Small intestine (tissue), 7 donors: ENCODE results near the gene FYB2. TPM values are rescaled to one million over a fixed set of nuclear protein-coding genes. Genes with fewer than 3 reads are reported as not detected.
A peak's percentile ranks its signal among the peaks of the same experiment; 100 is the strongest.

Experiments
- DNase-seq, 2 donors: peaks; one replicate each; pipeline versions ENCODE4 v3.0.0 to v3.0.0-alpha.2; 2013
- FAIRE-seq: peaks from 2 replicates; lab custom pipeline; 2012; peaks lifted over from hg19 to GRCh38; lab: Jason Lieb, UNC
- H3K27ac ChIP-seq, 3 donors: one replicate each; pipeline ENCODE4 v1.5.1; 2013; ENCODE audit warnings: low read length in 2 of 3, mild to moderate bottlenecking in 2 of 3, control low read depth in 1 of 3, inconsistent platforms in 1 of 3, low read depth in 1 of 3, moderate library complexity in 1 of 3
- H3K27me3 ChIP-seq, 3 donors: one replicate each; pipeline ENCODE4 v1.6.1; 2013; ENCODE audit warnings: low read length in 3 of 3, inconsistent platforms in 1 of 3; ENCODE audit not compliant: control insufficient read depth in 3 of 3, insufficient read depth in 3 of 3
- H3K36me3 ChIP-seq, 3 donors: one replicate each; pipeline ENCODE4 v1.6.1; 2013; ENCODE audit warnings: low read length in 3 of 3, inconsistent platforms in 1 of 3, low read depth in 1 of 3, mild to moderate bottlenecking in 1 of 3, moderate library complexity in 1 of 3; ENCODE audit not compliant: control insufficient read depth in 3 of 3, insufficient read depth in 2 of 3
- H3K4me1 ChIP-seq, 3 donors: one replicate each; pipeline ENCODE4 v1.6.1; 2013; ENCODE audit warnings: low read length in 2 of 3, inconsistent platforms in 1 of 3, low read depth in 1 of 3, mild to moderate bottlenecking in 1 of 3, moderate library complexity in 1 of 3; ENCODE audit not compliant: control insufficient read depth in 3 of 3, insufficient read depth in 2 of 3
- H3K4me3 ChIP-seq, 3 donors: one replicate each; pipeline ENCODE4 v1.5.1; 2013; ENCODE audit warnings: low read length in 3 of 3, control low read depth in 1 of 3, inconsistent platforms in 1 of 3, low read depth in 1 of 3, mild to moderate bottlenecking in 1 of 3, moderate library complexity in 1 of 3
- H3K9me3 ChIP-seq, 2 donors: one replicate each; pipeline ENCODE4 v1.6.1; 2013; ENCODE audit warnings: low read depth in 1 of 2, low read length in 1 of 2; ENCODE audit not compliant: control insufficient read depth in 2 of 2, insufficient read depth in 1 of 2
- WGBS, 3 donors: extraction: QIAGEN DNeasy Blood & Tissue Kit; methylation state at CpG; one replicate each; pipeline ENCODE4 v1.1.7; 2013; 5-methylcytosine and 5-hydroxymethylcytosine counted together
- polyA plus RNA-seq, 4 donors: library from polyadenylated mRNA; stranded (reverse) in 3 of 4; unstranded in 1 of 4; fragments of 200-250 nt in 3 of 4; fragments of 120-200 nt in 1 of 4; gene quantifications; one replicate each; pipeline versions ENCODE4 v1.2.1 to v1.2.3, GENCODE V29; 2013
- donor health status: healthy with polysubstance abuse.
- donor health status: control.
- donor health status: control.
- donor health status: Bipolar disorder and iron deficiency.
- donor health status: healthy.

Gene FYB2
- polyA plus RNA-seq, 4 donors = 1.1 to 10.2 (median 1.2) TPM; not detected in 1

DNA sequence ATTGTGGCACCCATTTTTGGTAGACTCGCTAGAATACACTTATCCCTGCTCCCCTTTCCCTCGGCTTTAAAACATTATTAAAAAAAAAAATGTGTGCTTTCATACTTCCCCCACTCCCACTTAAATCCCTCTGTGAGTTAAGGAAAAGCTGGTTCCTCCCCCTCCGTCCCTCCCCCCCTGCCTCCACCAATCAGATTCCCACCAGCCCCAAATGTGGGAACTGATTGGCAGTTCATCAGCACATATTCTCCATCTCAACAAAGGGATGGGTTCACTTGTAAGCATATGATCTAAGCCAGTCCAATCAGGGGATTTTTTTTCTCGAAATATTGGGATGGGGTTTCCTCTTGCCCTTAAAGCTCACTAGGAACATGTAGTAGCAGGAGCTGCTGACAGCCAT is 10.8 kb upstream of the FYB2 start:
- FAIRE-seq = no peak
- DNase-seq = no peak
- WGBS, 3 donors = 85 to 89% (median 86%) methylated on average over 4 of the region's 4 CpGs
- H3K4me3 ChIP-seq = no peak overlapping the region
- no peaks in the 10 kb centered on the region for H3K4me1 ChIP-seq
- no peaks in the 10 kb centered on the region for H3K36me3 ChIP-seq
- H3K27me3 ChIP-seq = peaks cover 0 to 2% (median 0%) of the 10 kb centered on the region in 3 donors
- peaks cover 0 to 2% of the 10 kb centered on the region in 2 donors for H3K9me3 ChIP-seq
- no peak overlapping the region for H3K27ac ChIP-seq

- H3K36me3 ChIP-seq = no peaks in the 10 kb centered on the region
- no peaks in the 10 kb centered on the region for H3K9me3 ChIP-seq
- no peak overlapping the region for H3K27ac ChIP-seq
- no peaks in the 10 kb centered on the region for H3K4me1 ChIP-seq
- no peak for DNase-seq
- no peak overlapping the region for H3K4me3 ChIP-seq
- H3K27me3 ChIP-seq = peaks cover 0 to 2% (median 0%) of the 10 kb centered on the region in 3 donors
- FAIRE-seq = no peak
Observed at GRCh38 chr1:56827711-56828110, 8.5 kb upstream of the FYB2 start.

GRCh38 chr1:56825436-56825835 is 6.2 kb upstream of the FYB2 start:
- FAIRE-seq = no peak
- WGBS, 3 donors = 70 to 95% (median 77%) methylated on average over 4 of the region's 4 CpGs

DNA sequence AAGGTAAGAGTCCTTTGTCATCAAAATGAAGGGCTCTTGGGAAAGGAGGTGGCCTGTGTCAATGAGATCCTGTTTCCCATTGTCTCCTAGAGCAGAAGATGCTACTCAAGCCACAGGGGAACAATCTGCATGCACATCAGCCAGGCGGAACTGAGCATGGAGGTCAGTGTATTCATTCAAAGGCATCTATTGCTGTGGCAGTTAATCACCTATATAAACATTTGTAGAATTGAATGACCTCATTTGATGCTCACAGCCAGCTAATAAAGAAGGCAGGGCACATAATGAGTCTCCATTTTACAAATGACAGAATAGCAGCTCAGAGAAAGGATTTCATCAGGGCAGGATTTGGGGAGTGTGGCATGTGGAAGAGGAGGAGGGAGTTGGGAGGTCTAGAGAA is 5.7 kb upstream of the FYB2 start:
- Histone ChIP-seq H3K9me3 (no peaks in the 10 kb centered on the region), H3K36me3 (no peaks in the 10 kb centered on the region), H3K27ac (no peak overlapping the region), H3K4me1 (peaks cover 0 to 14% (median 0%) of the 10 kb centered on the region in 3 donors), H3K27me3 (peaks cover 0 to 2% (median 0%) of the 10 kb centered on the region in 3 donors), H3K4me3 (no peak overlapping the region)
- no peak for DNase-seq
- whole genome bisulfite sequencing, 3 donors = 82 to 89% (median 84%) methylated on average over 1 of the region's 1 CpG
- FAIRE-seq = no peak

More at GRCh38 chr1:56825436-56825835, 6.2 kb upstream of the FYB2 start:
- H3K4me3 ChIP-seq = no peak overlapping the region
- H3K27me3 ChIP-seq = peaks cover 0 to 2% (median 0%) of the 10 kb centered on the region in 3 donors
- H3K27ac ChIP-seq = no peak overlapping the region
- H3K36me3 ChIP-seq = no peaks in the 10 kb centered on the region
- H3K9me3 ChIP-seq = no peaks in the 10 kb centered on the region
- peaks cover 0 to 9% (median 0%) of the 10 kb centered on the region in 3 donors for H3K4me1 ChIP-seq
- no peak for DNase-seq

DNA sequence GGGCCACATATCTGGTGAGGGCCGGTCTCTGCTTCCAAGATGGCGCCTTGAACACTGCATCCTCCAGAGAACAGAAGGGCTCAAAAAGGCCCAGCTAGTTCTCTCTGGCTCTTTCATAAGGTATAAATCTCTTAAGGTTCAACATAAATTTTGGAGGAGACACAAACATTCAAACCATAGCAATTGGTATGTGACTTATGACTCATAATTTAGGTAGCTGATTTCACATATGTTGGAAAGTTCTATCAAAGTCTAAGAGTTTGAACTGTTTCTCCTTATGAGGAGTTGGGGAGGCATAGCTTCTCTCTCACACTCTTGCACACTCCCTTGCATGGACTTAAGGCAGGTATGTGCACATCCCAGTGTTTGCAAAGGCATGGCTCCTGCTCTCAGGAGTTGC is 5.1 kb upstream of the FYB2 start:
- Histone ChIP-seq H3K4me1 (peaks cover 0 to 20% (median 0%) of the 10 kb centered on the region in 3 donors), H3K36me3 (no peaks in the 10 kb centered on the region), H3K4me3 (no peak overlapping the region), H3K27ac (no peak overlapping the region), H3K9me3 (no peaks in the 10 kb centered on the region), H3K27me3 (peaks cover 0 to 2% (median 0%) of the 10 kb centered on the region in 3 donors)
- FAIRE-seq = no peak
- 72 to 95% (median 76%) methylated on average over 2 of the region's 2 CpGs for WGBS, 3 donors
- no peak for DNase-seq

DNA sequence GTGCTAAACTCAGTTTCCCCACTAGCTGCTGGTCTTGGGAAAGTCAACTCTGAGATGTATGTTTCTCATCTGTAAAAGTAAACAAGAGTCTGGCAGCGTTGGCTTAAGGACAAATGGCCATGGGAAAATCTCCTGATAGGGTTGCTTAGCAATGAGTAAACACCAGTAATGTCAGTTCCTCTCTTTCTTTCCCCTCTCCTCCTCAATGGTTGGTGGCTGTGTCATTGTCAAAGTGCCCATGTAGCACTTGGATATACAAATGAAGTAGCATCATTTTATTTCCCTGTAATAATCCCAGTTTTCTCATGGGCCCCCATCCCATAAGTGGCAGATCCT is 2.2 kb upstream of the FYB2 start:
- peaks cover 0 to 38% (median 0%) of the 10 kb centered on the region in 3 donors for H3K4me1 ChIP-seq
- H3K27me3 ChIP-seq = no peaks in the 10 kb centered on the region
- H3K36me3 ChIP-seq = no peaks in the 10 kb centered on the region
- no peak overlapping the region for H3K27ac ChIP-seq
- H3K4me3 ChIP-seq = no peak overlapping the region
- 0% methylated on average over 1 of the region's 1 CpG for WGBS, 3 donors
- no peaks in the 10 kb centered on the region for H3K9me3 ChIP-seq
- FAIRE-seq (no peak), DNase-seq (peak; percentile 61 to 62)

DNA sequence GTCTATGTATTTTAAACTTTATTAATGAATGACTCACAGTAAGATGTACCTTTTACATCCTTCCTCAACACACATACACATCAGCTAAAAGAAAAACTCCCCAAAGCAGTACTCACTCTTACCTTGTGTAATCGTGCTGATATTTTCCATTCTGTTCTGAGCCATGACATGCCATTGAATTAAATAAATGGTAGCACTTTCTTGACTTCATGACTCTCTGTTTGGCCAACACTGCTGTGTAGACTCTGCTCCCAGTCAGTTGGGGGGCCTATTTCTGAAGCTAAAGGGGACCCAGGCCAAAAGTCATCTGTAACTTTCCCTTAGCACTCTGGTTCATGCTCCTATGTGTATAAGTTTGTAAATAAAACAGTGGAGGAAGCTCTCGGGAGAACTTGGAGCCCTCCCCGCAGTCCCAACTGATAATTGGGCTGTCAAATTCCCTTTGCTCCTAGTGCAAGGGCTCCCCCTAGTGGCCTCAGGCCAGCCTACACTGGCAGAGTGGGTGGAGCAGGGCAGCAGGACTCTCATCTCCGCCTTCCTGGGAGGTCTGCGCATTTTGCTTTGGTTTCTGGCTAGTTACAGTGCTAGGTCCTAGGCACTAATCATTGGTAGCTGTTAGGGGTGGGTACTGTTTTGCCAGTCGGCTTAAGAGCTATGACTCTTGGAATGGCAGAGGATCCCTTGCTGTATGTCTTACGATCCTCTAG is 1.7 kb upstream of the FYB2 start:
- H3K9me3 ChIP-seq = no peaks in the 10 kb centered on the region
- H3K36me3 ChIP-seq = no peaks in the 10 kb centered on the region
- H3K4me1 ChIP-seq = peaks cover 0 to 43% (median 0%) of the 10 kb centered on the region in 3 donors
- peak; percentile 75 to 86 for DNase-seq
- no peak overlapping the region for H3K27ac ChIP-seq
- FAIRE-seq = no peak
- WGBS, 3 donors = 13 to 16% (median 15%) methylated on average over 7 of the region's 7 CpGs
- no peaks in the 10 kb centered on the region for H3K27me3 ChIP-seq
- H3K4me3 ChIP-seq = no peak overlapping the region

GRCh38 chr1:56817716-56818463 is 1.3 kb downstream of the FYB2 start:
- Histone ChIP-seq H3K36me3 (no peaks in the 10 kb centered on the region), H3K4me1 (peaks cover 0 to 43% (median 0%) of the 10 kb centered on the region in 3 donors), H3K27ac (peak overlapping the region in 1 of 3 donors; percentile 92), H3K27me3 (no peaks in the 10 kb centered on the region), H3K4me3 (peak overlapping the region in 1 of 3 donors; percentile 5), H3K9me3 (peaks cover 0 to 6% of the 10 kb centered on the region in 2 donors)
- WGBS, 3 donors = 40 to 80% (median 60%) methylated on average over 6 of the region's 6 CpGs
- no peak for FAIRE-seq
- DNase-seq = peak in 1 of 2 donors; percentile 46
